Measurements from ENCODE around the gene KCNJ15. TPM values are rescaled to one million over a fixed set of nuclear protein-coding genes. Genes with fewer than 3 reads are reported as not detected.
A peak's percentile ranks its signal among the peaks of the same experiment; 100 is the strongest.

The KCNJ15 gene
- total and polyA plus RNA-seq, 2 of the 8 experiments (the other 6 are each of a cell fraction or from before 2014, with no cell fraction given) = under 0.01 TPM; not detected in 1

- TF ChIP-seq EZH2 (IDR thresholded peaks at IDR 0.05; ENCODE audit: low read depth, low read length, severe bottlenecking) (no peak), FOSL1 (IDR thresholded peaks at IDR 0.05; ENCODE audit: insufficient read depth, low read depth, low read length) (no peak), RBBP5 (IDR thresholded peaks at IDR 0.05; ENCODE audit: borderline replicate concordance, low read depth, low read length) (no peak)
- Histone ChIP-seq H2BK20ac (ENCODE audit: low read length) (no peak overlapping the region), H3K4me3 (ENCODE audit: extremely low read depth in 1 of 4, insufficient read depth in 2 of 4, low read depth in 3 of 4, low read length in 4 of 4) (no peak overlapping the region), H4K5ac (ENCODE audit: insufficient read length, low read depth, low read length) (no peak overlapping the region), H3K23me2 (ENCODE audit: low read depth, low read length) (no peaks in the 10 kb centered on the region), H3K4ac (replicated peaks; ENCODE audit: insufficient read length, low read depth, low read length) (no peak overlapping the region), H3K36me3 (ENCODE audit: control insufficient read depth in 2 of 4, insufficient read depth in 4 of 4, low read length in 3 of 4) (no peaks in the 10 kb centered on the region), H3K23ac (ENCODE audit: insufficient read length) (no peak overlapping the region), H2BK5ac (ENCODE audit: low read depth, low read length) (no peak overlapping the region), H4K91ac (replicated peaks; ENCODE audit: insufficient read length, low read length) (no peak overlapping the region), H3K79me2 (ENCODE audit: control insufficient read depth in 1 of 2, insufficient read depth in 2 of 2, low read length in 2 of 2) (no peaks in the 10 kb centered on the region), H3K79me1 (ENCODE audit: low read depth, low read length) (no peaks in the 10 kb centered on the region), H2AK5ac (ENCODE audit: low read depth, low read length) (no peak overlapping the region), H3K9ac (replicated peaks in 1 of 4; ENCODE audit: extremely low read depth in 1 of 4, low read depth in 3 of 4, low read length in 3 of 4) (no peak overlapping the region), H2BK120ac (replicated peaks; ENCODE audit: low read depth, low read length) (no peak overlapping the region), H2BK12ac (ENCODE audit: low read depth, low read length) (no peak overlapping the region), H3K27me3 (replicated peaks in 1 of 4; ENCODE audit: control insufficient read depth in 3 of 4, extremely low read depth in 1 of 4, insufficient read depth in 3 of 4, low read length in 3 of 4) (no peaks in the 10 kb centered on the region), H3K27ac (ENCODE audit: low read depth, low read length) (no peak overlapping the region), H4K8ac (ENCODE audit: extremely low read depth, insufficient read depth, low read length) (no peak overlapping the region), H3K18ac (ENCODE audit: extremely low read depth, low read length) (no peak overlapping the region), H3K4me2 (ENCODE audit: insufficient read depth in 1 of 2, low read depth in 2 of 2, low read length in 2 of 2) (peak overlapping the region in 1 of 2 experiments; percentile 1; a peak in 1 of 4 replicates), H3K14ac (ENCODE audit: insufficient read length) (no peak overlapping the region), H2AFZ (ENCODE audit: low read length) (peak overlapping the region; percentile 43; the same call in 1 of the 2 replicates), H3K9me3 (ENCODE audit: insufficient read depth in 2 of 2, low read depth in 1 of 2, low read length in 1 of 2) (no peaks in the 10 kb centered on the region), H4K20me1 (replicated peaks in 1 of 2; ENCODE audit: control insufficient read depth in 1 of 2, insufficient read depth in 2 of 2, low read length in 2 of 2) (no peaks in the 10 kb centered on the region), H3K56ac (replicated peaks; ENCODE audit: insufficient read length, low read depth, low read length) (no peak overlapping the region), H3K4me1 (replicated peaks in 1 of 4; ENCODE audit: control insufficient read depth in 3 of 4, insufficient read depth in 4 of 4, low read length in 3 of 4) (peaks cover 0 to 10% (median 3%) of the 10 kb centered on the region in 4 experiments; a peak in 6 of 7 replicates), H2BK15ac (ENCODE audit: low read length) (no peak overlapping the region)
- FAIRE-seq (no peak), DNase-seq (ENCODE audit: low read depth in 1 of 2, low spot score in 2 of 2) (no peak)
- CTCF ChIA-PET (ENCODE audit: partially characterized antibody) = interaction anchor here (0.6 to 1.3 kb wide), 5 partner anchors 13 to 128 kb away, joined by 3 to 4 read pairs (median 3); no protein-coding TSS in a partner anchor
- POLR2A ChIA-PET (ENCODE audit: partially characterized antibody) = no interaction called here
- 66 to 100% methylated on average over 1 to 8 of the region's 8 CpGs for WGBS, 2 experiments (ENCODE audit: extremely low coverage in 1 of 2, insufficient coverage in 1 of 2, insufficient read length in 1 of 2, insufficient replicate concordance in 2 of 2, low coverage in 1 of 2, low lambda C conversion rate in 2 of 2, missing lambda C conversion rate in 1 of 2)
Measured at GRCh38 chr21:38295997-38296764, 39.4 kb downstream of the KCNJ15 start.

Measured in H1 (cell line).